ENCODE results near the gene MARCHF9.
"Not testable (repeated sequence)": the region's sequence is repeated elsewhere in the genome, so short reads cannot be mapped to it uniquely, and the experiment has no call there.

Gene MARCHF9

DNA sequence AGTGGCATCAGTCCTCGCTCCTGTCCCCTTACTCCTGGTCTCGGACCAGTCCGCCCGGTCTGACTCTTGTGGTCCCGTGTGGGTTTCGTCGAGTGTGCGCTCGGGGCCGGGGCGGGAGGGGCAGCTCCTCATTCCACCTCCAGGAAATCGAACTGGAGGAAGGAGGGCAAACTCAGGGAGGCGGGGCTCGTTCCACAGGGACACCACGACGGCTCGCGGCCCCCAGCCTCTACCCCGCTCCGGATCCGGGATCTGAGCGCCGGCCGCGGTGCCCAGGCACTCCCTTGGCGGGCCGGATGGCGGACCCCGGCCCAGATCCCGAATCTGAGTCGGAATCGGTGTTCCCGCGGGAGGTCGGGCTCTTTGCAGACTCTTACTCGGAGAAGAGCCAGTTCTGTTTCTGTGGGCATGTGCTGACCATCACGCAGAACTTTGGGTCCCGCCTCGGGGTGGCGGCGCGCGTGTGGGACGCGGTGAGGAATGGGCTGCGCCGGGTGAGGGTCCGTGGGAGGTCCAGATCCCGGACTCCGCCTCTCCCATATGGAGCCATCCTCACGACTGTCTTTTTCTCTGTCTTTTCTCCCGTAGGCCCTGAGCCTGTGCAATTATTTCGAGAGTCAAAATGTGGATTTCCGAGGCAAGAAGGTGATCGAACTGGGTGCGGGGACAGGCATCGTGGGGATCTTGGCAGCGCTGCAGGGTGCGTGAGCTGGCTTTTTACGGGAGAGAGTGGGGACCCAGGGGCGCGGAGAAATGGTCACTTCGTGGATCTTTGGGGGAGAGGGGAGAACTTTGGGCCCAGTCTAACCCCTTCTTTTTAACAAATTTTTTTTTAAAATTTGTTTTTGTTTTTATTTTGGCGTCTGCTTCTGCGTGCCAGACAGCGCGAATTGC is 17.8 kb downstream of the MARCHF9 start, which contains the start of gene EEF1AKMT3:
Gene EEF1AKMT3 (plus strand): TSS at position 186 of the 894 bp plus-strand sequence. CDS start 111 bp downstream, at position 297.
- peak; percentile 81 for DNase-seq

DNA sequence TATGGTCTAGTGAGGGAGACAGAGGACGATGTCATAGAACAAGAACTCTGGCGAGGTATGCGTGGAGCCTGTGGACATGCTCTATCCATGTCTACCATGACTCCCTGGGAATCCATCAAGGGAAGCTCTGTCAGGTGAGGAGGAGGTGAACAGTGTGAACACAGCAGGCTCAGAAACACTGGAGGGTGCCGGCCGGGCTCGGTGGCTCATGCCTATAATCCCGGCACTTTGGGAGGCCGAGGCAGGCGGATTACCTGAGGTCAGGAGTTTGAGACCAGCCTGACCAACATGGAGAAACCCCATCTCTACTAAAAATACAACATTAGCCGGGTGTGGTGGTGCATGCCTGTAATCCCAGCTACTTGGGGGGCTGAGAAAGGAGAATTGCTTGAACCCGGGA is 19.7 kb downstream of the MARCHF9 start:
- not testable (repeated sequence) for DNase-seq

DNA sequence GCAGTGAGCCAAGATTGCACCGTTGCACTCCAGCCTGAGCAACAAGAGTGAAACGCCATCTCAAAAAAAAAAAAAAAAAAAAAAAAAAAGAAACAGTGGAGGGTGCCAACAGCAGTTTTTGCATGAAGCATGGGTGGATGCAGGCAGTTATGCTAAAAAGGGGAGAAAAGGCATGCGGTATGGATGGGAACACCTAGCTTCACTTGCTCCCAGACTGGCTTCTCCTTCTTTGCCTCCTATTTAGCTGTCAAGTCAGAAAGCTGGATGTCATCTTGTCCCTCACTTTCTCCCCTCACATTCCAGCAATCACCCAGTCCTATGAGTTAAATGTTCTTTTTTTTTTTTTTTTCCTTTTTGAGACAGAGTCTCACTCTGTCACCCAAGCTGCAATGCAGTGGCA is 20.1 kb downstream of the MARCHF9 start:
- no peak for DNase-seq

DNA sequence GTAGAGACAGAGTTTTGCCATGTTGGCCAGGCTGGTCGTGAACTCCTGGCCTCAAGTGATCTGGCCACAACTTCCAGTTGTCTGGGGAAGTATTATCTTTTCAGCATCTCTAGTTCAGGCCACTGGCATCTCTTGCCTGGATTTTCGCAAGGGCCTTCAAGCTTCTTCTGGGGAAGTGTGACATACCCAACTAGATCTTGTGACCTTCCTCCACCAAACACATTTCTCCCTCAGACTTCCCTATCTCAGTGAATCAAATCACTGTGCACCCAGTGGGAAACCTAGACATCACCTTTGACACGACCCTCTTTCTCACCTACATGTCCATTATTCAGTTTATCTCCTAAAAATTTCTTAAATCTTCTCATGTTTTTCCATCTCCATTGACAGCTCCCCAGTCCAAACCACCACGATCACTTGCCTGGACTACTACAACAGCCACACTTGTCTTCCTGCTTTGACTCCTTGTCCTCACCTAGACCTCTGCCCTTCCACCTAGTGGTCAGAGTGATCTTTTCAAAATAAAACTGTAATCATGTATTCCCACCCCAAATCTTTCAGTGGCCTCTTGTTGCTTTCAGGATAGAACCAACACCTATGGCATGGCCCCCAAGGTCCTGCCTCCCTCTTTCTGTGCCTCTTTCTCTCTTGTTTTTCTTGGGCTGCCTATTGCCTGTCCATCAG is 20.8 kb downstream of the MARCHF9 start:
- no peak for DNase-seq

DNA sequence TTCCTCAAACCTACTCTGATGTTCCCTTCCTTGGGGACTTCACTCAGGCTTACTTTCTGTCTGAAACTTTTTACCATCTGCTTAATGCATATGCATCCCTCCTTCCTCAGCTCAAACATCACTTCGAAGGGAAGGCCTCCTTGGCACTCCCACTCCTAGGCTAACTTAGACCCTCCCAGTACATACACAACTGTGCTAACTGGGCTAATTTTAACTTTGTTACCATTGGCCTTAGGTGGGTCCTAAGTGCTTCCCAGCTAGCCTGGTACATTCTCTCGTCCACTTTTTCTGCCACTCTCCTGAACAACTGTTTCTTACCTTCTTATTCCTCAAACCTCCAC is 21.3 kb downstream of the MARCHF9 start:
- DNase-seq, result no peak

DNA sequence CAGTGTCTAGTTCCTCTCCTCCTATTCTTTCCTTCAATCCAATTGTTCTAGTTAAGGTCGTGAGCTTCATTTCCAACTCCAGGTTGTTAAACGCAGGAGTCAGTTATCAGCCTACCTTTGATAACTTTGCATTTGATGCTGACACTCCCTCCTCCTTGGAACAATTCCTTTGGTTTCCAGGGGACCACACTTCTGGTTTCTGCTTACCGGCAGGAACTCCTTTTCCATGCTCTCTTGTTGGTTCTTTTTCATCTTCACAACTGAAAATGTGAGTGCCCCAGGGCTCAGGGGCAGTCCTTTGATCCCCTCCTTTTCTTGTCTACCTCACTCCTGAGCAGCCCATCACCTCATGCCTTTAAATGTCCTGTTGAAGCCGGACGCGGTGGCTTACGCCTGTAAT is 22.5 kb downstream of the MARCHF9 start:
- no peak for DNase-seq

DNA sequence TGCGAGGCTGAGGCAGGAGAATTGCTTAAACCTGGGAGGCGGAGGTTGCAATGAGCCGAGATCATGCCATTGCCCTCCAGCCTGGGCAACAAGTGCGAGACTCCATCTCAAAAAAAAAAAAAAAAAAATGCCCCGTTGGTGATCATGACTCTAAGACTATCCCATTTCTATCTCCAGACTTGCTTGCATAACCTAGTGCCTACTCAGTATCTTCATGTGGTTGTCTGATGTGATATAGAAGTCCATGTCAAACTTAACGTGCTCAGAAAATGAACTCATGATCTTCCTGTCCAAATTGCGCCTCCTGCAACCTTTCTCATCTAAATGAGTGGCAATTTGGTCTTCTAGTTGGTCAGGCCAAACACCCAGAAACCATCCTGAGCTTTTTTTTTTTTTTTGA is 23.0 kb downstream of the MARCHF9 start:
- no peak for DNase-seq

DNA sequence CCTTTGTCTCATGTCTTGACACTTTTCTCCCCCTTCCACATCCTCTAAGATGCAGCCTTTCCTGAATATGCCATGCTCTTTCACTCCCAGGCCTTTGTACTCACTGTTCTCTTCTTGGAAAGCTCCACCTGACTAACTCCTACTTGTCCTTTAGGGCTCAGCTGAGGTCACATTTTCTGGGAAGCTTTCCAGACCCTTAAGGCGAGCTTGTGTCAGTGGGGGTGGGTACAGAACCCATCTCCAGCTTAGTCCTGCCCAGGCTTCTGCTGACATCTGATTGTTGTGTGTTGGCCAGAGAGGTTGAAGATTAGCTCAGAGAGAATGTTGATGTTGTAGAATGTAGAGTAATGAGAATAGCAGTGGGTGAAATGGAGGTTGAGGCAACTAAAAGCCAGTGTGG is 24.8 kb downstream of the MARCHF9 start:
- DNase-seq, result no peak

DNA sequence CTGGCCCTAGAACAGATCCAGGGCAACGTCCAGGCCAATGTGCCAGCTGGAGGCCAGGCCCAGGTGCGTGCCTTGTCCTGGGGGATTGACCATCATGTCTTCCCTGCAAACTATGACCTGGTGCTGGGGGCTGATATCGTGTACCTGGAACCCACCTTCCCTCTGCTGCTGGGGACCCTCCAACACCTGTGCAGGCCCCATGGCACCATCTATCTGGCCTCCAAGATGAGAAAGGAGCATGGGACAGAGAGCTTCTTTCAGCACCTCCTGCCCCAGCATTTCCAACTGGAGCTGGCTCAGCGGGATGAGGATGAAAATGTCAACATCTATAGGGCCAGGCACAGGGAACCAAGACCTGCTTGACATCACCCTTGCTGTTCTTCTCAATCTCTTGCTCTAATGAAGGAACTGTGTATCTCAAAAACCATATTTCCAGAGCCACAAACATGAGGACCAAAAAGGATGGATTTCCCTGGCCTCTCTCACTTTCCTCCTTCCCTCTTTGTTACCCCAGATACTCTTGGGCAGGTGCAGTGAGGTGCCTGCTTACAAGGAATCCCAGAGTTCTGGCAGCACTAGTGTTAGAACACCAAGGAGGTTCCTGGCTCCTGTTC is 25.5 kb downstream of the MARCHF9 start:
- DNase-seq, result no peak

DNA sequence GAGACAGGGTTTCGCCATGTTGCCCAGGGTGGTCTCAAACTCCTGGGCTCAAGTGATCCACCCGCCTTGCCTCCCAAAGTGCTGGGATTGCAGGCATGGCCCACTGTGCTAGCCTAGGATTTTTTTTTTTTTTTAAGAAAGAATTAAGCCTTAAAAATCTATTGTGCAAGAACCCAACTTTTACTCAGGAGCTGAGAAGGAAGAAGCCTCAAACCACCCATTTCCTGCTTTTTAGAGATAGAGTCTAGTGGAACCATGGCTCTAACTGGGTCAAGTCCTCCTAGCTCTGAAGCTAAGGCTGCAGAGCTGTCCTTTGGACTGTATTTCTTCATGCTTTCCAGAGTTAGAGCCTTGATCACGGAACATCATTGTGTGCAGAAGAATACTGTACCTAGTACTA is 26.3 kb downstream of the MARCHF9 start:
- no peak for DNase-seq

DNA sequence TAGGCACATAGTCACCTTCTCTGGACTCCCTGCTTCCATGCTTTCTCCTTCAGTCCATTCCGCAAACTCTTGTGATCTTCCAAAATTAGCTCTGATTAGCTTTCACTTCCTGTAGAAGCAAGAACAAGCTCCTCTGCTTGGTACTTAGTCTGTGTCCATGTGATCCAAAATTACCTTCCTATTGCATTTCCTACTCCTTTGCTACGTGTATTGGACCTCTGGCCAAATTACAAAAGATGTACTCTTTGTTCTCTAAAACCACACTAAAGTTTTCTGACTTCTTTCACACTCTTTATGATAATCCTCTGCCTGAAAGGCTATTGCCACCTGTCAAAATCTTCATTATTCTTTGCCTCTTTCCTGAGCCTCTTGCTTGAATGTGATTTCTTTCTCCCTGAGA is 26.9 kb downstream of the MARCHF9 start:
- no peak for DNase-seq

DNA sequence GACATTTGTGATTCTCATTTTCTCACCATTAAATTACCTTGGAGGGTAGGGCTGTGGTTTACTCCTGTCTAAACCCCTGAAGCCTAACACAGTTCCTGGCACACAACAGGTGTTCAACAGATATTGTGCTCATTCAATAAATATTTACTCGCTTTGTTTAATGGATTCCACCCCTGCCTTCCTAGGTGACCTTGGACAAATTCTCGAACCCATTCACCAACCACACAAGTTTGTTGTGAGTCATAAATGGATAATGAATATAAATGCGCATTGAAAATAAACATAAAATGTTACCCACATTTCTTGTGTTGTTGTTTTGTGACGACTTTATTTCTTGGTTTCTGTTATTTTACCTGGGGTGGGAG is 27.3 kb downstream of the MARCHF9 start:
- DNase-seq, result no peak

DNA sequence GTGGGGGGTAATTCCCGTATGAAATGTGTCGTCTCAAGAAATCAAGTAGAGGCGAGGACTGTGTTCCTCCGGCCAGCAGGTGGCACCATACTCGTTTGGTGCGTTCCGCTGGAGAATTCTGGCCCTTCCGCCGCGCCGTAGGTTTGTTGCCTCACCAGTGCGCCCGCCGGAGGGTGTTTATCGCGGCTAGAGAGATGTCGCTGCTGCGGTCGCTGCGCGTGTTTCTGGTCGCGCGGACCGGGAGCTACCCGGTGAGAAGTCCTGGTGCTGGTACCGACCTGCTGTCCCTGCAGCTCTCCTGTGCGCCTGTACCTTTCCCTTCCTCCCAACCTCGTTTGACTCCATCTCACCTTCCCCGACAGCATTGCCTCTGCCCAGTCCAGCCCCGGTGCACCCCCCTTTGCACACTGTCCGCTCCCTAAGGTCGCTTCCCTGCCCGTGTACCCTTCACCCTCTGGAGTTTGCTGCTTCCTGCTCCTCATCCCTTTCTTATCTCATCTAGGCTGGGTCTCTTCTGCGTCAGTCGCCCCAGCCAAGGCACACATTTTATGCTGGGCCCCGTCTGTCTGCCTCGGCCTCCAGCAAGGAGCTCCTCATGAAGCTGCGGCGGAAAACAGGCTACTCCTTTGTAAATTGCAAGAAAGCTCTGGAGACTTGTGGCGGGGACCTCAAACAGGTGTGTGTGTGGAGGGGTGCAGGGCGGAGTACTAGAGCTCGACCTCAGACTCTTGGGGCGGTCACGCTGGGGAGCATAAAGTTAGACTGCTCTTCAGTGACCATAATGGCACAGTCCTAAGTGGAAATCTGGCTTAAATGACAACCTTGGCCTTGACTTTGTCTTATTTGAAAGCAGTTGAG is 27.9 kb downstream of the MARCHF9 start, which contains the start of gene TSFM:
Gene TSFM (plus strand): TSS at position 180 of the 858 bp plus-strand sequence. CDS start 15 bp downstream, at position 195.
- peak; percentile 97 for DNase-seq

DNA sequence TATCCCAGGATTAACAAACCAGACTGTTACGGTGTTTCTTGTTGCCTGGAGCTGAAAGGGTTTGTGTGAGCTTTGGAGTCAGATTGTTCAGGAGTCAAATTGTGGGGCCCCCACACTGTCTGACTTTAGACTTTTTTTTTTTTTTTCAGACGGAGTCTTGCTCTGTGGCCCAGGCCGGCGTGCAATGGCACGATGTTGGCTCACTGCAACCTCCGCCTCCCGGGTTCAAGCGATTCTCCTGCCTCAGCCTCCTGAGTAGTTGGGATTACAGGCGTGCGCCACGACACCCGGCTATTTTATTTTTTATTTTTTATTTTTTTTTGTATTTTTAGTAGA is 28.5 kb downstream of the MARCHF9 start:
- no peak for DNase-seq

DNA sequence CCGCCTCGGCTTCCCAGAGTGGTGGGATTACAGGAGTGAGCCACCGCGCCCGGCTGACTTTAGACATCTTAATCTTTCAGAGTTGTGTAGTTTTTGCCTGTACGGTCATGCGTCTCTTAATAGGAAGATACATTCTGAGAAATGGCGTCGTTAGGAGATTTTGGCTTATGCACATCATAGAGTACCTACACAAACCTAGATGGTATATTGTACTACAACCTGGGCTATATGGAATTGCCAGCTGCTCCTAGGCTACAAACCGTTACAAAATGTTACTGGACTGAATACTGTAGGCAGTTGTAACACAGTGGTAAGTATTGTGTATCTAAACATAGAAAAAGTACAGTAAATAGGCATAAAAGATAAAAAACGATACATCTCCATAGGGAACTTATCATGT is 29.0 kb downstream of the MARCHF9 start:
- no peak for DNase-seq

DNA sequence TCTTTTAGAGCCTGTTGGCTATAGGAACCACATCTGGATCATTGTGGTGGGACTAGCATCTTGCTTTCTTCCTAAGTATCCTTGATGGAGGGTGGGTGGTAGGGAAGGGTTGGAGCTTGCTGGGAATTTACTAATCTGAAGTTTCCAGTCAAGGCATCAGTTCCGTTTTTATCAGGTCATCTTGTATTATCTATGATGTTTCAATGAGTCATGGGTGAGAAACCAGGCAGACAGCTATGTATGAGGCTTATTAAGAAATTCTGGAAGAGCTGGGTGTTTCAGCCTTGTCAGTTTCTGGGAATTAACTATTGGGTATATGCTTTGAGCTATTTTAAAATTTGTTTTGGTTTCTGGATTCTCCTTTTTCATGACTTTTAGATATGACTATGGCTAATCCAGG is 39.0 kb downstream of the MARCHF9 start:
- DNase-seq, result no peak

DNA sequence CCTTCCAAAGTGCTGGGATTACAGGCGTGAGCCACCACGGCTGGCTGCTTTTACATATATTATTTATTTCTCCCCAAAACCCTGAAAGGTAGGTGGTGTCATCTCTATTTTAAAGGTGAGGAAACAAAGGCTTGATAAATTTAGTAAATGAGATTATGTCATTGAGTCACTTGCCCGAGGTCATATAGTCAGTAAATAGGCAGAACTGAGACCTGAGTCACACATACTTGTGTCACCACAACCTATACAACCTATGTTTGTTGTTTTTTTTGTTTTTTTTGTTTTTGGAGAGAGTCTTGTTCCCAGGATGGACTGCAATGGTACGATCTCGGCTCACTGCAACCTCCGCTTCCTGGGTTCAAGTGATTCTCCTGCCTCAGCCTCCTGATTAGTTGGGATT is 40.5 kb downstream of the MARCHF9 start:
- DNase-seq, result no peak

DNA sequence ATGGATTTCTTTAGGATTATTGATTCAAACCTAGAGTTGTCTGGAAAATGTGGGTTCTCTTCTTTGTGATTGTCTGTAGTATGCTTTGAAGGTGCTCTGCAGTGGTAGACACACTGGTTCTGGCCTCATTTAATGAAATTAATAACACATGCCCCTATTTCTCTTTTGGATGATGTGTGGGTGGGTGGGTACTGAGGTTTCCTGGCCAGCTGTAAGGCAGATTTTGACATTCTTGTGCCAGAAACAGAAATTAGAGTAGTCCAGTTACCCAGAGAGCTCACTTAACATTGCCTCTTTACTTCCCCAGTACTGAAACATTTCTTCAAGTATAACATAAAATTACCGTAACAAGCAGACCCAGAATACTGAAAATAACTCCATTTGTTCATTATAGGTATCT is 42.1 kb downstream of the MARCHF9 start:
- no peak for DNase-seq

DNA sequence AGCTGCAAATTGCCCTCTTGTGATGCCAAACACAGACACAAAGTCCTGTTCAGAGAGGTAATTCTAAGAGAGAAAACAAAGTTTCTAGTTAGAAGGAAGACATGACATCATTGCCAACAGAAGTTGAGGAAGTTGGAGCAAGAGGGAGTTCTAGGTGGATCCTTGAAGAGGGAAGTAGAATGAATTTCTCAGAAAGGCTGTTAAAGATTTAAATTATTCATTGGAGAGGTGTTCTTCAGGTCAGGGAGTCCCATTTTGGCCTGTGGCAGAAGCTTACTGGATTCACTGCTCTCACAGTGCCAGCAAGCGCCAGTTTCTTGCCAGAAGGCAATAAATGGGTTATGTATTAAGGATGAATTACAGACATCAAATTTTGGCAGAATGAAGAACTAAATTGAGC is 43.0 kb downstream of the MARCHF9 start:
- no peak for DNase-seq

DNA sequence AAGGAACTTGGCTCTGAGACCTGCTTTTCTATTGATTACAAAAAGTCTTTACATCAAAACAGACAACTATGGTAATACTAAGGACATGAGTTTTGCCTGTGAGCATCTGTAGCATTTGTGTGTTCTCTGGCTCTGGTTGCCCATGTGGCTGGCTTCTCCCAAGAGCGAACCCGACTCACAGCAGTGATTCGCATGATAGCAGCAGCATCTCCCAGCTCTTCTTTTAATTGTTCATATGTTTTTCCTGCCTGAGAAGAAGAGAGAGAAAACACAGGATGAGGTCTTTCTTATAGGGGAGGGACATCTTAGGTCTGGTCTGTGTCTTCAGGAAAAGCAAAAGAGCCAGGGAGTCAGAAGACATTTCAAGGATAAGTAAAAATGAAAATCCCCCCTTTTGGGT is 46.1 kb downstream of the MARCHF9 start:
- no peak for DNase-seq

DNA sequence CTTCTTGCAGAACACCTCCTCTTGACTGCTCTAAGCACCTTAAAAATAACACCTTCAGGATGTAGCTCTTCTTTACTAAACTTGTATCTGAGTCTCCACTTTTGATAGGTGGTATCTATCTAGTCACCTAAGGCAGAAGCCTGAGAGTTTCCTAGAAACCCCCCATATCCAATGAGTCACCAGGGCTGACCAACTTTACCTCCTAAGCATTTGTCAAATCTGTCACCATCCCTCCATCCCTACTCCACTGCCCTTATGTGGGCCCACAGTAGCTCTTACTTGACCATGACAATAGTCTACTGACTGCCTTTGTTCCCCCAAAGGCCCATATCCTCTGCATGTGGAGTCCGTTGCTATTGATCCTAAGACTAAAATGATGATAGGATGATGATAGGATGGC is 47.7 kb downstream of the MARCHF9 start:
- DNase-seq, result no peak

DNA sequence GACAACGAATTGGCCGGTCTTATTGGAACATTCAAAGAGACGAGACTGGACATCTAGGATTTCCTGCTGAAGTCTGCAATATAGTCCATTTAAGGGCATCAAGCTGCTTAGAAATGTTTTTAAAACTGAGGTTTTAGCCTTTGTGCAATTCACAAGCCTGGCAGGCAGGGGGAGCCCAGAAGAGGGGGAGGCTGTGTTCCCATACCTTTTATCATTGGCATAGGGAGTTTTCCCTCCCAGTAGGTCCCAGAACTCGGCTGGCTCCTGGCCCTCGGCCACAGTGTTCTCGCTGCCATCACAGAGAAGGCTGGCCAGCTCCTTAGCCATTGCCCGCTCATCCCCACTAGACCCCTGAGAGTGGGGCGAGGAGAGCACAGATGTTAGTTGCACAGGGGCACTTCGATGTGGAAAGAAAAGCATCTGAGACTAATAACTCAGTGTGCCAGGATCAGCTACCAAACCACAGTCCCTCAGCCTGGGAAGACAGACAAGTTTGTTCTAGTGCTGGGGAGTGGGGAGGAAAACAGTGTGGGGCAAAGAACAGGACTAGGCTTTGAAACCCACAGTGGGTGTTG is 48.5 kb downstream of the MARCHF9 start:
- peak; percentile 62 for DNase-seq

DNA sequence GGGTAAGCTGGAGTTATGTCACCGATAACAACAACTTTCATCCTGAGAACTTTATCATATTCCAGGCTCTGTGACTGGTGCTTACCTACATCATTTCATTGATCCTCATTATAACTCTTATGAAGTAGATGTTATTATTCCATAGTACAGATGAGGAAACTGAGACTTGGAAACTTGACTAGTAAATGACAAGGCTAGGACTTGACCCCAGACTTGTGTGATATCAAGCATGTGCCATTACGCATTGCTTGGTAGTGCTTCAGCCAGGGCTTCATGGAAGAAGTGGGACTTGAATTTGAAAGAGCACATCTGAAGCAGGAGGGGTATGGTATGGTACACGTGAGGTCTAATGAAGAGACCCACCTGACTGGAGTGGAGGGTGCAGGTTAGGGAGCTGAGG is 51.8 kb downstream of the MARCHF9 start:
- no peak for DNase-seq
